SK-N-SH (cell line): ENCODE measurements around the gene DNPH1. TPM values are rescaled to one million over a fixed set of nuclear protein-coding genes. Genes with fewer than 3 reads are reported as not detected.

Source experiments
- CTCF ChIA-PET: fragments of 300-600, 350-600 bp; formaldehyde crosslinking; extraction: SDS; loops from one replicate; lab custom pipeline; 2021; lab: Yijun Ruan, JAX
- POLR2A ChIA-PET: fragments of 350-600 bp; sonication (Branson Sonifier 250); formaldehyde crosslinking; extraction: SDS; loops from one replicate; lab custom pipeline; 2020; ENCODE audit warnings: antibody characterized with exemption, inconsistent platforms; lab: Yijun Ruan, JAX
- DNase-seq: peaks from one replicate; pipeline ENCODE4 v3.0.0; 2012
- H2AFZ ChIP-seq: fragments of 200-600 bp; sonication (generic); 2 replicates; pipeline ENCODE4 v1.8.1; 2016; ENCODE audit warnings: antibody characterized with exemption, mild to moderate bottlenecking, low read depth
- H3F3A ChIP-seq: fragments of 200-600 bp; sonication (generic); replicated peaks from 2 replicates; pipeline ENCODE3; 2016; ENCODE audit warnings: antibody characterized with exemption, mild to moderate bottlenecking; ENCODE audit not compliant: insufficient read depth
- H3K27ac ChIP-seq, 2 experiments: fragments of 200-500 bp in 1 of 2; fragments of 200-600 bp in 1 of 2; sonication (Bioruptor generic) in 1 of 2; sonication (generic), shearing (Covaris generic) in 1 of 2; 2 replicates each; pipeline versions ENCODE4 v1.5.1 to v1.6.1; 2014 to 2016; ENCODE audit warnings: low read depth in 2 of 2, inconsistent platforms in 1 of 2, low read length in 1 of 2, mild to moderate bottlenecking in 1 of 2, mixed read lengths in 1 of 2
- H3K27me3 ChIP-seq: fragments of 200-600 bp; sonication (generic), shearing (Covaris generic); 2 replicates; pipeline ENCODE4 v1.6.1; 2016; ENCODE audit warnings: mixed run types; ENCODE audit not compliant: insufficient read depth
- H3K36me3 ChIP-seq, 2 experiments: fragments of 200-500 bp in 1 of 2; fragments of 200-600 bp in 1 of 2; sonication (Bioruptor generic) in 1 of 2; sonication (generic) in 1 of 2; replicated peaks in 1 of 2; 2 replicates each; pipeline versions ENCODE3 to v1.5.1; 2014 to 2016; ENCODE audit warnings: low read length in 1 of 2, mild to moderate bottlenecking in 1 of 2; ENCODE audit not compliant: insufficient read depth in 2 of 2, control insufficient read depth in 1 of 2
- H3K4me1 ChIP-seq, 2 experiments: fragments of 200-500 bp in 1 of 2; fragments of 200-600 bp in 1 of 2; sonication (Bioruptor generic) in 1 of 2; sonication (generic), shearing (Covaris generic) in 1 of 2; 2 replicates each; pipeline versions ENCODE4 v1.5.1 to v1.6.1; 2014 to 2016; ENCODE audit warnings: low read depth in 1 of 2, low read length in 1 of 2, mixed run types in 1 of 2; ENCODE audit not compliant: insufficient read depth in 2 of 2, control insufficient read depth in 1 of 2
- H3K4me2 ChIP-seq: fragments of 200-600 bp; sonication (generic), shearing (Covaris generic); 2 replicates; pipeline ENCODE4 v1.6.1; 2017; ENCODE audit warnings: mixed run types
- H3K4me3 ChIP-seq, 2 experiments: fragments of 200-500 bp in 1 of 2; fragments of 200-600 bp in 1 of 2; sonication (Bioruptor generic) in 1 of 2; sonication (generic), shearing (Covaris generic) in 1 of 2; 2 replicates each; pipeline versions ENCODE4 v1.5.1 to v1.8.1; 2014 to 2016; ENCODE audit warnings: low read depth in 2 of 2, inconsistent platforms in 1 of 2, low read length in 1 of 2, mild to moderate bottlenecking in 1 of 2, mixed read lengths in 1 of 2, moderate library complexity in 1 of 2
- H3K79me2 ChIP-seq: fragments of 200-600 bp; sonication (generic); 2 replicates; pipeline ENCODE4 v1.8.1; 2017; ENCODE audit warnings: mild to moderate bottlenecking; ENCODE audit not compliant: insufficient read depth
- H3K9ac ChIP-seq: fragments of 200-600 bp; sonication (generic); 2 replicates; pipeline ENCODE4 v1.6.1; 2017; ENCODE audit warnings: mixed run types
- H3K9me2 ChIP-seq: fragments of 200-600 bp; sonication (generic); 2 replicates; pipeline ENCODE4 v1.6.1; 2017; ENCODE audit warnings: mixed run types
- H3K9me3 ChIP-seq: fragments of 200-600 bp; sonication (generic); 2 replicates; pipeline ENCODE4 v1.6.1; 2017; ENCODE audit warnings: mixed run types, mild to moderate bottlenecking, moderate library complexity
- H4K20me1 ChIP-seq: fragments of 200-600 bp; sonication (generic); 2 replicates; pipeline ENCODE4 v1.6.1; 2017; ENCODE audit warnings: mild to moderate bottlenecking, mixed run types; ENCODE audit not compliant: insufficient read depth
- CHD2 ChIP-seq: fragments of 150-350 bp; IDR thresholded peaks from 2 replicates; pipeline ENCODE4 v1.6.1; 2018; ENCODE audit warnings: low read length; ENCODE audit not compliant: partially characterized antibody
- EP300 ChIP-seq, 2 experiments: IDR thresholded peaks; 2 replicates each; pipeline versions ENCODE4 v1.4.0 to v1.6.1; 2012; ENCODE audit warnings: borderline replicate concordance in 1 of 2, low read depth in 1 of 2, low read length in 1 of 2
- FOSL2 ChIP-seq: IDR thresholded peaks from 2 replicates; pipeline ENCODE4 v1.4.0; 2012; ENCODE audit warnings: low read depth, mild to moderate bottlenecking, moderate library complexity, borderline replicate concordance
- FOXJ3 ChIP-seq: sonication (generic); formaldehyde crosslinking; IDR thresholded peaks from 2 replicates; pipeline ENCODE4 v1.5.1; 2020; ENCODE audit warnings: mild to moderate bottlenecking, missing genetic modification reagents
- FOXM1 ChIP-seq: IDR thresholded peaks from 2 replicates; pipeline ENCODE4 v1.4.0; 2012; ENCODE audit warnings: low read depth, mild to moderate bottlenecking
- GATA2 ChIP-seq: sonication (generic); formaldehyde crosslinking; IDR thresholded peaks from 2 replicates; pipeline ENCODE4 v1.5.0; 2020; ENCODE audit warnings: mild to moderate bottlenecking, missing genetic modification reagents
- JUND ChIP-seq: IDR thresholded peaks from 2 replicates; pipeline ENCODE4 v1.4.0; 2012
- POLR2AphosphoS5 ChIP-seq: IDR thresholded peaks from 2 replicates; pipeline ENCODE4 v1.6.1; 2012; ENCODE audit warnings: low read depth, low read length
- RAD21 ChIP-seq: IDR thresholded peaks from 2 replicates; pipeline ENCODE4 v1.6.1; 2012; ENCODE audit warnings: mild to moderate bottlenecking, low read length
- RFX5 ChIP-seq: IDR thresholded peaks from 2 replicates; pipeline ENCODE4 v1.6.1; 2012; ENCODE audit warnings: mild to moderate bottlenecking, improper control_type of control experiment, low read length
- RXRA ChIP-seq: IDR thresholded peaks from 2 replicates; pipeline ENCODE4 v1.4.0; 2012; ENCODE audit warnings: low read depth, mild to moderate bottlenecking, borderline replicate concordance
- SMC3 ChIP-seq: IDR thresholded peaks from 2 replicates; pipeline ENCODE4 v1.6.1; 2012; ENCODE audit warnings: low read depth, low read length, improper control_type of control experiment
- TCF12 ChIP-seq: IDR thresholded peaks from 2 replicates; pipeline ENCODE4 v1.4.0; 2012
- TEAD4 ChIP-seq: IDR thresholded peaks from 2 replicates; pipeline ENCODE4 v1.4.0; 2012; ENCODE audit warnings: mild to moderate bottlenecking, borderline replicate concordance; ENCODE audit not compliant: insufficient read depth
- WGBS: methylation state at CpG from one replicate; pipeline ENCODE4 v1.1.6; 2017; ENCODE audit warnings: low lambda C conversion rate; 5-methylcytosine and 5-hydroxymethylcytosine counted together
- polyA plus RNA-seq, 3 experiments: library from polyadenylated mRNA; depleted of rRNA; stranded (reverse); fragments of >200 nt; gene quantifications; 2 replicates each; pipeline ENCODE4 v1.2.3, GENCODE V29; 2012
- TF ChIP-seq, protein P1 (sequence below): fragments of 150-350 bp; IDR thresholded peaks from 2 replicates; pipeline ENCODE4 v1.6.1; 2017; ENCODE audit warnings: antibody characterized with exemption, low read length, low read depth, borderline replicate concordance
- TF ChIP-seq, protein P2 (sequence below): IDR thresholded peaks from 2 replicates; pipeline ENCODE4; 2012
- TF ChIP-seq, protein P3 (sequence below): IDR thresholded peaks from 2 replicates; pipeline ENCODE4 v1.4.0; 2012; ENCODE audit warnings: low read depth, borderline replicate concordance
- TF ChIP-seq, protein P4 (sequence below): fragments of 150-350 bp; IDR thresholded peaks from 2 replicates; pipeline ENCODE4 v1.6.1; 2016; ENCODE audit warnings: mild to moderate bottlenecking, low read depth, low read length

Gene DNPH1
- polyA plus RNA-seq, 1 of the 3 experiments (the other 2 are of a cell fraction): 287 TPM

DNA sequence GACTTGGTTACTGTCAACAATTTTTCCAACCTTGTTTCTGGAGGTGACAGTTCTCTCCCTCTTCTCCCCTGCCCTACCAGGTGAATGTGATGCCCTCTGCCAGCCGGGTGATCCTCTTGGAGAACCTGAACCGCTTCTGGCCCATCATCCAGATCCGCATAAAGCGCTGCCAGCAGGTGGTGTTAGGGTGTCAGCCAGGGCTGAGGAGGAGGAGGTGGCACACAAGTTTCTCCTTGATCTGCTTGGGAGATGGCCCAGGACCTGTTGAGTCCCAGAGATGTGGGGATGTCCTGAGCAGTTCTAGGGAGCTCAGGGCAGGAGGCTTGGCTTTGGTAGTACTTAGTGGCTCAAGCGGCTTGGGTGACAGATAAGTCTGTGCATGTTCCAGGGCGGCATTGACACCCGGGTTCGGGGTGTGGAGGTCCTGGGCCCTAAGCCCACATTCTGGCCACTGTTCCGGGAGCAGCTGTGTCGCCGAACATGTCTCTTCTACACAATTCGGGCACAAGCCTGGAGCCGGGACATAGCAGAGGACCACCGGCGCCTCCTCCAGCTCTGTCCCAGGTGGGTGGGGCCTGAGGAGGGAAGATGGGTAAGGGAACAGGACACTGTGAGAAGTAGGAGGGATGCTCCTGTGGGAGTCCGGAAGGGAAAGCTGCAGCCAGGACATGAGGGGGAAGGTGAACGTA is 26.1 kb downstream of the DNPH1 start (continued):
- TF ChIP-seq GATA2: no peak

DNA sequence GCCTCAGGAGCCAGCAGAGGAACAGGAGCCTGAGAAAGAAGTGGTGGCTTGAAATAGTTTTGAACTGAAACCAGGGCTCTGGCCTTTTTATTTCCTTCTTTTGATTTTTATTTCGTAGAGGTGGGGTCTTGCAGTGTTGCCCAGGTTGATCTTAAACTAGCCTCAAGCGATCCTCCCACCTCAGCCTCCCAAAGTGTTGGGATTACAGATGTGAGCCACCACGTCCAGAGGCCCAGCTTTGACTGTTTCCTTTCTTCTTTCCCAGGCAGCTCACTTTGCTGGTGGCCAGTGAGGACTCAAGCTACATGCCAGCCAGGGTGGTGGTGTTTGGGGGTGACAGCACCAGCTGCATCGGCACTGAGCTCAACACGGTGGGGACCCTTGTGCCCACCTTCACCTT is 26.8 kb downstream of the DNPH1 start:
- H3K4me2 ChIP-seq: no peak overlapping the region
- H3K27me3 ChIP-seq: no peaks in the 10 kb centered on the region
- no peak overlapping the region for H3K4me3 ChIP-seq
- CTCF ChIA-PET: interaction anchor here (0.6 to 1.0 kb wide), 2 partner anchors 17 to 27 kb away, joined by 3 to 6 read pairs; partner anchors contain the start of gene DNPH1
- no peak overlapping the region for H3K27ac ChIP-seq
- no peak for TF ChIP-seq RFX5
- TF ChIP-seq FOXM1: no peak
- TF ChIP-seq GATA2: no peak
- TF ChIP-seq, protein P1, sequence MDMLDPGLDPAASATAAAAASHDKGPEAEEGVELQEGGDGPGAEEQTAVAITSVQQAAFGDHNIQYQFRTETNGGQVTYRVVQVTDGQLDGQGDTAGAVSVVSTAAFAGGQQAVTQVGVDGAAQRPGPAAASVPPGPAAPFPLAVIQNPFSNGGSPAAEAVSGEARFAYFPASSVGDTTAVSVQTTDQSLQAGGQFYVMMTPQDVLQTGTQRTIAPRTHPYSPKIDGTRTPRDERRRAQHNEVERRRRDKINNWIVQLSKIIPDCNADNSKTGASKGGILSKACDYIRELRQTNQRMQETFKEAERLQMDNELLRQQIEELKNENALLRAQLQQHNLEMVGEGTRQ: no peak
- TF ChIP-seq FOXJ3 (CRISPR knock-in tag): no peak
- no peak for TF ChIP-seq EP300 (IDR thresholded peaks at IDR 0.05; ENCODE audit: borderline replicate concordance in 1 of 2, low read depth in 1 of 2, low read length in 1 of 2)
- TF ChIP-seq, protein P2, sequence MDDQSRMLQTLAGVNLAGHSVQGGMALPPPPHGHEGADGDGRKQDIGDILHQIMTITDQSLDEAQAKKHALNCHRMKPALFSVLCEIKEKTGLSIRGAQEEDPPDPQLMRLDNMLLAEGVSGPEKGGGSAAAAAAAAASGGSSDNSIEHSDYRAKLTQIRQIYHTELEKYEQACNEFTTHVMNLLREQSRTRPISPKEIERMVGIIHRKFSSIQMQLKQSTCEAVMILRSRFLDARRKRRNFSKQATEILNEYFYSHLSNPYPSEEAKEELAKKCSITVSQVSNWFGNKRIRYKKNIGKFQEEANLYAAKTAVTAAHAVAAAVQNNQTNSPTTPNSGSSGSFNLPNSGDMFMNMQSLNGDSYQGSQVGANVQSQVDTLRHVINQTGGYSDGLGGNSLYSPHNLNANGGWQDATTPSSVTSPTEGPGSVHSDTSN: no peak
- TF ChIP-seq JUND: no peak
- TF ChIP-seq, all 33 proteins: peak for 0
- no peaks in the 10 kb centered on the region for H3K79me2 ChIP-seq
- no peaks in the 10 kb centered on the region for H3K9me2 ChIP-seq
- WGBS: 91% methylated on average over 5 of the region's 5 CpGs
- no peaks in the 10 kb centered on the region for H3K4me1 ChIP-seq
- no peaks in the 10 kb centered on the region for H3F3A ChIP-seq
- H3K36me3 ChIP-seq: peaks cover 23 to 45% of the 10 kb centered on the region in 2 experiments
- DNase-seq: no peak
- POLR2A ChIA-PET: no interaction called here
- no peak overlapping the region for H3K9ac ChIP-seq
- no peak overlapping the region for H2AFZ ChIP-seq
- H4K20me1 ChIP-seq: no peaks in the 10 kb centered on the region
- no peaks in the 10 kb centered on the region for H3K9me3 ChIP-seq

DNA sequence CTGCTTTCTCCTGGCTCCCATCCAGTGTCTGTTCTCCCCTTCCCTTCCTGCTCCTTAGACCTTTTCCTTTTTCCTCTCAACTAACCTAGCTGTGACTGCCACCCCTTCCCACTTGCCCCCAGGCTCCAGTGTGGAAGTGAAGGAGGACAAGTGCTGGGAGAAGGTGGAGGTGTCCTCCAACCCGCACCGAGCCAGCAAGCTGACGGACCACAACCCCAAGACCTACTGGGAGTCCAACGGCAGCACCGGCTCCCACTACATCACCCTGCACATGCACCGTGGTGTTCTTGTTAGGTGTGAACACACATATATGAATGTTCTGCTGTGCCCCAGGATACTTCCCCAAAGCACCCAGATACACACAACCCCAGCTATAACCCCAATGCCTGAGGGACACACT is 28.7 kb downstream of the DNPH1 start:
- Histone ChIP-seq H3F3A (no peaks in the 10 kb centered on the region), H3K9me3 (no peaks in the 10 kb centered on the region), H3K4me3 (no peak overlapping the region), H2AFZ (no peak overlapping the region), H3K27me3 (no peaks in the 10 kb centered on the region), H3K27ac (no peak overlapping the region), H3K36me3 (peaks cover 15 to 52% of the 10 kb centered on the region in 2 experiments), H4K20me1 (no peaks in the 10 kb centered on the region), H3K79me2 (no peaks in the 10 kb centered on the region), H3K9me2 (no peaks in the 10 kb centered on the region), H3K4me1 (no peaks in the 10 kb centered on the region), H3K4me2 (no peak overlapping the region), H3K9ac (no peak overlapping the region)
- CTCF ChIA-PET: interaction anchor here (2.4 kb wide), 1 partner anchor 29 kb away, joined by 9 read pairs; the partner anchor contains the start of gene DNPH1
- no peak for DNase-seq
- POLR2A ChIA-PET: interaction anchor here (1.1 kb wide), 1 partner anchor 13 kb away, joined by 4 read pairs; no protein-coding TSS in a partner anchor
- WGBS: 89% methylated on average over 6 of the region's 6 CpGs
- TF ChIP-seq GATA2 (no peak), RXRA (no peak), CHD2 (no peak), FOXJ3 (CRISPR knock-in tag) (no peak), RAD21 (no peak), TEAD4 (no peak), POLR2AphosphoS5 (no peak), JUND (no peak), FOXM1 (no peak), RFX5 (no peak), SMC3 (no peak), FOSL2 (no peak), TCF12 (no peak)
- TF ChIP-seq, protein P2: no peak
- TF ChIP-seq, protein P1: no peak
- TF ChIP-seq, protein P3, sequence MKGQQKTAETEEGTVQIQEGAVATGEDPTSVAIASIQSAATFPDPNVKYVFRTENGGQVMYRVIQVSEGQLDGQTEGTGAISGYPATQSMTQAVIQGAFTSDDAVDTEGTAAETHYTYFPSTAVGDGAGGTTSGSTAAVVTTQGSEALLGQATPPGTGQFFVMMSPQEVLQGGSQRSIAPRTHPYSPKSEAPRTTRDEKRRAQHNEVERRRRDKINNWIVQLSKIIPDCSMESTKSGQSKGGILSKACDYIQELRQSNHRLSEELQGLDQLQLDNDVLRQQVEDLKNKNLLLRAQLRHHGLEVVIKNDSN: no peak
- TF ChIP-seq, protein P4, sequence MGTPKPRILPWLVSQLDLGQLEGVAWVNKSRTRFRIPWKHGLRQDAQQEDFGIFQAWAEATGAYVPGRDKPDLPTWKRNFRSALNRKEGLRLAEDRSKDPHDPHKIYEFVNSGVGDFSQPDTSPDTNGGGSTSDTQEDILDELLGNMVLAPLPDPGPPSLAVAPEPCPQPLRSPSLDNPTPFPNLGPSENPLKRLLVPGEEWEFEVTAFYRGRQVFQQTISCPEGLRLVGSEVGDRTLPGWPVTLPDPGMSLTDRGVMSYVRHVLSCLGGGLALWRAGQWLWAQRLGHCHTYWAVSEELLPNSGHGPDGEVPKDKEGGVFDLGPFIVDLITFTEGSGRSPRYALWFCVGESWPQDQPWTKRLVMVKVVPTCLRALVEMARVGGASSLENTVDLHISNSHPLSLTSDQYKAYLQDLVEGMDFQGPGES: no peak
